Measurements from ENCODE around the gene PODN.

PODN gene

GRCh38 chr1:53061859-53062707 lies at the start of gene PODN:
Gene PODN (plus strand): TSS chr1:53062213. CDS start chr1:53069856, 7,643 bp downstream.
- DNase-seq (ENCODE audit: low read depth): no peak

GRCh38 chr1:53014791-53015507 lies 47.1 kb upstream of the PODN start:
- peak; percentile 39 for DNase-seq (ENCODE audit: low read depth)

- DNase-seq (ENCODE audit: low read depth): no peak
Observed at GRCh38 chr1:53015508-53015860, 46.5 kb upstream of the PODN start.

GRCh38 chr1:53016705-53017104 lies 45.3 kb upstream of the PODN start:
- DNase-seq (ENCODE audit: low read depth): no peak

- DNase-seq (ENCODE audit: low read depth): no peak
Observed at GRCh38 chr1:53020588-53020987, 41.4 kb upstream of the PODN start.

GRCh38 chr1:53022179-53022578 lies 39.8 kb upstream of the PODN start:
- DNase-seq (ENCODE audit: low read depth): no peak

- DNase-seq (ENCODE audit: low read depth): no peak
Observed at GRCh38 chr1:53023546-53023945, 38.5 kb upstream of the PODN start.

GRCh38 chr1:53024117-53024516 lies 37.9 kb upstream of the PODN start:
- no peak for DNase-seq (ENCODE audit: low read depth)

GRCh38 chr1:53025034-53025768 lies 36.8 kb upstream of the PODN start:
- DNase-seq (ENCODE audit: low read depth): no peak

GRCh38 chr1:53025769-53026112 lies 36.3 kb upstream of the PODN start:
- no peak for DNase-seq (ENCODE audit: low read depth)

- DNase-seq (ENCODE audit: low read depth): no peak
Observed at GRCh38 chr1:53026254-53026653, 35.8 kb upstream of the PODN start.

- no peak for DNase-seq (ENCODE audit: low read depth)
Observed at GRCh38 chr1:53031732-53032131, 30.3 kb upstream of the PODN start.

GRCh38 chr1:53037159-53037558 lies 24.9 kb upstream of the PODN start:
- DNase-seq (ENCODE audit: low read depth): no peak

GRCh38 chr1:53038566-53038965 lies 23.4 kb upstream of the PODN start:
- DNase-seq (ENCODE audit: low read depth): no peak

- no peak for DNase-seq (ENCODE audit: low read depth)
Observed at GRCh38 chr1:53043271-53043670, 18.7 kb upstream of the PODN start.

GRCh38 chr1:53044926-53045325 lies 17.1 kb upstream of the PODN start:
- no peak for DNase-seq (ENCODE audit: low read depth)

GRCh38 chr1:53046930-53047329 lies 15.1 kb upstream of the PODN start:
- no peak for DNase-seq (ENCODE audit: low read depth)

- no peak for DNase-seq (ENCODE audit: low read depth)
Observed at GRCh38 chr1:53047737-53048736, 14.0 kb upstream of the PODN start.

GRCh38 chr1:53048960-53049573 lies 12.9 kb upstream of the PODN start:
- no peak for DNase-seq (ENCODE audit: low read depth)

- DNase-seq (ENCODE audit: low read depth): no peak
Observed at GRCh38 chr1:53049574-53049967, 12.4 kb upstream of the PODN start.

- no peak for DNase-seq (ENCODE audit: low read depth)
Observed at GRCh38 chr1:53050310-53050709, 11.7 kb upstream of the PODN start.

Measured in stimulated activated CD8-positive, alpha-beta memory T cell treated with anti-CD3 and anti-CD28 coated beads, Interleukin-12 subunit alpha, Interleukin-12 subunit beta, amount 100 ng/mL, for 4 hours (primary cell).